ENCODE results near the gene CALML5.
A peak's percentile ranks its signal among the peaks of the same experiment; 100 is the strongest.

The CALML5 gene

DNA sequence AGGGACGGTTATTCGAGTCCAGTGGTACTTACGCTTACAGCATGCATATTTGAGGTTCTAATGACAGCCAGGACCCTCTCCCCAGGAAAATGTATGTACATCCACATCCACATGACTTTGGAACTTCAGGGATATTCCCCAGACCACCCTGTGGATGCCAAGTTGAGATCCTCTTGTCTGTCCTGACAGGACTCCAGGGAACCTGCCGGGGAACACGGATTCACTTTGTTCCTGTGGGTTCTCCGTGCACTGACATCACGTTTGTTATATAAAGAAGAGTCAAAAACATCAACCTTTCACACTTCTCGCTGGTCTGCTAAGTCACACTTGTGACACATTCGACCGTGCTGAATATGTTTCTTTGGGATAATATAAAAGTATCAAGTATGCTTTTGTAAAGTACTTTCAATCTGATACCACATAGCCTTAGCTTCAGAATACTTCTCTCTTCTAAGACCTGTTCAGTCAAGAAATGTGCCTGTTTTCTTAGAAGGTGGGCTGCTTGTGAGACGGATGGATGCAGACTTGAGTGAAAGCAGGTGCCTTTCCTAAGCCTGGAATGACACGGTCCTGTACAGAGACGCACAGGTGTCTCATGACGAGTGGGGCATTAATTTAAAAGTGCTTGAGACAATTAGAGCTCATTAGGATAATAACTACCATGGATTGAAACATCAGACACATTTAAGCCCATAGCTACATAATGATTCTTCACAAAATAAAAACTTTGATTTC, 38.7 kb downstream of the CALML5 start:
- no peak for DNase-seq

DNA sequence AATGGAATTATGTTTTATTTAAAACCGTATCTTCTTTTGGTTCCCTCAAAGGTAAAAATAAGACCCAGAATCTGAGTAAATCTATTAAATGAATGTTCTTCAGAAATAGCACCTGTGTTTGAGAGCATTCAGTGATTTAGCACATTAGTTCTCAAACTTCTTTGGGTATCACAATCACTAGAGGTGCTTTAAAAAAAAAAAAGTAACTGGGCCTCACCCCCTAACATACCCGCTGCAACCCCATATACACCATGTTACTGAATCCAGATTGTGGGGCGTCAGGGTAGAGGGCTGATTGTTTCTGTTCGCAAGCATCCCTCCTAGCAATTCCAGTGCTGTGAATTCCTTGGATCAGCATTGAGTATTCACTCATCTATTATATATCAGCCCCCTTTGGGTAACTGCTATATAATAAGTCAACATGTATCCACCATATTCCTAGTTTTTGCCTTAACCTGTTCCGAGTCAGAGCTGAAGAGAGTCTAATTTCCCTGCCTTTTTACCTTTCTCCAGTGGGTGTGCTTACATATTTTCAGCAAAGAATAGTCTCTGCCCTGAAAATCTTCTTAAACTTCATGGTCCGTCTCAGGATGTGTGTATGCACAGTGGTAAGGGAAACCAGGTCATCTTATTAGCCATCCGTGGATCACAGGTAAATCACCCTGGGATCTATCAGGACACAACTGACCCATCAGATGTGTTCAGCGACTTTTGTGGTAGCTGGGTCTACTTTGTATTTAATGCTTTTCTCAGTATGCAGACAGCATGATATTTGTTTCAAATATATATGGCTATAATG, 40.2 kb downstream of the CALML5 start:
- no peak for DNase-seq

DNA sequence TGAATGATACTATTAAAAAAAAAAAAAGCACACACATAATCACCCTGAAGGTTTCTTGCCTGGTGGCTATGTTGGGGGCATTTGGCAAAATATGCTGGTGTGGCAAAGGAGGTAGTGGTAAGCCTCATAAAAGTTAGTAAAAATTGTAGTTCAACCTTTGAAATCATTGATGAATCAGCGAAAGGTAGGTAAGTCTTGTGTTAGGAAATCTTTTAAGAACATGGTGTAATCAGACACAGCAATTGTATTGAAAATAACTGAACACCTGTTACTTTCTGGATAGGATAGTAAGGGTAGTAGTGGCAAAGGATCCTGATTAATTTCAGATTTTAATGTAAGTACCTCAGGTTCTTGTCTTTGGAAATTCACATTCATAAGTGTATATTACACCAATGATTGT, 40.9 kb downstream of the CALML5 start:
- no peak for DNase-seq

DNA sequence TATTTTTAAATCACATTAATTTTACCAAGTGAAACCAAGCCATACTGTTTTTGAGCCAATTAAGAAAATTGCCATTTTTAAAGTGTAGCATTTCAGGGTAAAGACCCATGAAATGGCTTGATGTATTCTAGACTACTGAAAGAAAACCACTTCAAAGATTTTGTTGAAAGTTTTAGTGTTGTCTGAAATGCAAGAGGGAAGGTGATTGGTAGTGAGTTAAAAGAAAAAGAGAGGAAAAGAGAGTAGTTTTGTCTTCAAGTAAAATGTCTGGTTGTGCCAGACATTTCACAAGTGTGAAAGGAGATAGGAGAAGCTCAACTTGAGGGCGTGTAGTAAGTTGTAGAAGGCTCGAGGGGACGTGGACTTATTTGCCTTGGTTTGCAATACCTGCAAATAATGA, 41.6 kb downstream of the CALML5 start:
- DNase-seq = no peak

DNA sequence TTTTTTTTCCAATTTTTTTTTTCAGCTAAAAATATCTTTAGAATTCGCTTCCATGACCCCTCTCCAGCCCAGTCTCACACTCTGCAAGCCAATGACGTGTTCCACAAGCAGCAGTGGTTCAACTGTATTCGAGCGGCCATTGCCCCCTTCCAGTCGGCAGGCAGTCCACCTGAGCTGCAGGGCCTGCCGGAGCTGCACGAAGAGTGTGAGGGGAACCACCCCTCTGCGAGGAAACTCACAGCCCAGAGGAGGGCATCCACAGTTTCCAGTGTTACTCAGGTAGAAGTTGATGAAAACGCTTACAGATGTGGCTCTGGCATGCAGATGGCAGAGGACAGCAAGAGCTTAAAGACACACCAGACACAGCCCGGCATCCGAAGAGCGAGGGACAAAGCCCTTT, 42.8 kb downstream of the CALML5 start:
- no peak for DNase-seq

DNA sequence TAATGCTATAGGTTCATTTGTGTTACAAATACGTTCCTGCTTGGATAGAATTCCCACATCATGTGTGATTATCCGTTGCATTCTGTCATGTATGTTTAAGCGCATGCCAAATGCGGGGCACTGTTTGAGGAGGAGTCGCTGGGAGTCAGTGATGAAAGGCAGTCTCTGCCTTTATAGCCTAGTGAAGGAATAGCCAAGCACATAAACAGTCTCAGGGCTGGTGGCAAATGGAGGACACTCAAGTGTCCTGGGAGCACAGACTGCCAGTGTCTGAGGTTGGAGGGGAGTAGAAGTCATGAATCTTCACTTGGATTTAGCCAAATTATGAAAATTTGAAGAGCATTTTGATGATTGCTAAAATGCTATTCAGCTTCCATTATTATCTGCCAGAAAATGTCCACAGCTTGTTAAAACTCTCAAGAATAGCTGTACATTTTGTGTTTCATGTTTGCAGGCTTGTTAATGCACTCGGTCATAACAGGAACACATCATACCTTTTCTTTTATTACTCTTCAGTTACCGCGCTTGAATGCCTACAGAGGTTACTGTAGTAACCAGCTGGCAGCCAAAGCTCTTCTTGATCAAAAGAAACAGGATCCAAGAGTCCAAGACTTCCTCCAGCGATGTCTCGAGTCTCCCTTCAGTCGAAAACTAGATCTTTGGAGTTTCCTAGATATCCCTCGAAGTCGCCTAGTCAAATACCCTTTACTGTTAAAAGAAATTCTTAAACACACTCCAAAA, 45.5 kb downstream of the CALML5 start:
- DNase-seq = no peak

DNA sequence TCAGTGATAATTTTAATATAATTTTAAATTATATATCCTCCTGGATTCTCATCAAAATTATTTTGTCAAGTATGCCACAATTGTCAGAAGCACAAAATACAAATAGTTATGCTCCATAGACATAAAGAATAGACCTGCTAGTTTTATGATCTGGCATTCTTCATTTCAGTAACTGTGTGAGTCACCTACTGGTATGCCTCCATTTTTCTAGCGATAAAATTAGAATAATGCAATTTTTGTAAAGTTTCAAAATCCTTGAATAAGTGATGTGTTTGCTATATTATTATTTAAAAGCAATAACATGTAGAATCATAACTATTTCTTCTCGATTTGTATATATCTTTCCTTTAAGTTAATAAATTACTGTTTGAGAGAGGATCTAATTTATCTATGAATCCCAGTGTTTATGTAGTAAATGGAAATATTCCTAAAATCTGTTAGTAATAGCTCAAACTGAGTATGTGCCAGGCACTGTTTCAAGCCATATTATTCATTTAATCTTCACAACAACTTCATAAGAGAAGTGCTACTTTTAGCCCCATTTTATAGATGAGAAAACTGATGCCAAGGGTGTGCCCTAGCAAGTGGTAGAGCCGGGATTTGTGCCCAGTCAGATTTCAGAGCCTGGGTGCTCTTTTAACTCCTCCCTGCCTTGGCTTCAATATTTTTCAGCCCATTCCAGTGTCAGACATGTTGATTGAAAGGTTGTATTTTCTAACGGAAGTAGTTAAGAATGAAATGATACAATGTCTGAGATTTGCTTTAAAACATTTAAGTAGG, 48.6 kb downstream of the CALML5 start:
- DNase-seq = no peak

DNA sequence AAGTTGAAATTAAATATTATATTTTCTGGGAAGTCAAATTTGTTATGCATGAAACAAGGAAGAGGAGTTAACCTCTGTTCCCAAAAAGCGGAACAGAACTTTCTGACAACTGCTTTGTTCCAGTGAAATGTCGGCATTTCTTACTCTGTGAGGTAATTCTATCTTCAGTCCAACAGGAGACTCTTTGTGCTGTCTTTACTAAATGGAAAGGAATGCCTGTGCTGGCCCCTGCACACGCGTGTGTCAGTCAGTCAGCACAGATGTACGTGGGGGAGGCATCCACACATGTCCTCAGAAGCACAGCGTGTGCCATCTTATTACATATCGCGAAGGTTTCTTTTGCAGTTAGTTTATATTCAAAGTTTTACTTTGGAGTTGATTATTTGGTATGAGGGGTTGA, 49.5 kb downstream of the CALML5 start:
- DNase-seq = peak; percentile 71

DNA sequence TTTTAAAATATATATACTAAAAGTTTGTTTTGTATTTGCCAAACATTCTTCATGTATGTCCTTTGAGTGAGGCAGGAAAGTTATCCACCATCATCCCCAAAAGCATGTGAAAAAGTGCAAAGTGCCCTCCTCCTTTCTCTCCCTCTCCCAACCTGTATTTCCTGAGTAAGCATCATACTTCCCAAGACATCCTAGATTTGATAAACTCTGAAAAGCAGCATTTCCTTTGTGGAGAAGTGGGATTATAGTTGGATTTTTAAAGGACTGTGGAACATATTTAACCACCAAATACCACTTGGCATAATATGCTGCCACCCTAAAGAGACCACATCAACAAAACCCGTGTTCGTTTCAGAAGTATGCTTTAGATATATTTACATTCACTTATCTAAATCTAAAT, 50.1 kb downstream of the CALML5 start:
- DNase-seq = no peak
